Activated CD4-positive, alpha-beta T cell treated with anti-CD3 and anti-CD28 coated beads for 36 hours (primary cell): Measurements from ENCODE around the gene CARD14. TPM values are rescaled to one million over a fixed set of nuclear protein-coding genes. Genes with fewer than 3 reads are reported as not detected.

ENCODE experiments used
- ATAC-seq: fragments of 200-7000 bp; cut with Tn5 transposase; one replicate; pipeline ENCODE4 v1.10.0; 2021; ENCODE audit warnings: mild to moderate bottlenecking, moderate library complexity
- CTCF ChIA-PET: fragments of 350-600 bp; sonication (Branson Sonifier 250); formaldehyde crosslinking; loops from one replicate; lab custom pipeline; 2021; ENCODE audit warnings: antibody characterized with exemption; lab: Charles Lee
- POLR2A ChIA-PET: fragments of 350-600 bp; sonication (Branson Sonifier 250); formaldehyde crosslinking; loops from one replicate; lab custom pipeline; 2021; ENCODE audit warnings: antibody characterized with exemption, inconsistent platforms; lab: Charles Lee
- DNase-seq: peaks from one replicate; pipeline ENCODE4 v3.0.0-alpha.2; 2020
- H3K27ac Mint-ChIP-seq: one replicate; pipeline ENCODE4 v1.8.0; 2021; ENCODE audit warnings: mixed read lengths
- H3K27me3 Mint-ChIP-seq: one replicate; pipeline ENCODE4 v1.8.0; 2021; ENCODE audit warnings: mixed read lengths
- H3K36me3 Mint-ChIP-seq: one replicate; pipeline ENCODE4 v1.8.0; 2021; ENCODE audit warnings: low read depth, mixed read lengths
- H3K4me1 Mint-ChIP-seq: one replicate; pipeline ENCODE4 v1.8.0; 2021; ENCODE audit warnings: mixed read lengths
- H3K4me3 Mint-ChIP-seq: one replicate; pipeline ENCODE4 v1.8.0; 2021; ENCODE audit warnings: mild to moderate bottlenecking, moderate library complexity, mixed read lengths
- H3K9me3 Mint-ChIP-seq: one replicate; pipeline ENCODE4 v1.8.0; 2021; ENCODE audit warnings: low read depth, mixed read lengths
- intact Hi-C, 2 experiments: fragments of 100-400 bp; cut with DNase I in 1 of 2; cut with micrococcal nuclease in 1 of 2; formaldehyde crosslinking; loops; one replicate each; pipeline versions ENCODE4 v1.14.2 to v1.15.1; 2022 to 2024; cut with DNase I, micrococcal nuclease
- total RNA-seq, 2 experiments: library from RNA; stranded (reverse); gene quantifications; one replicate each; pipeline ENCODE4 v1.2.3, GENCODE V29; 2021

The CARD14 gene
- total RNA-seq, 2 experiments from 2014 or later: not detected

DNA sequence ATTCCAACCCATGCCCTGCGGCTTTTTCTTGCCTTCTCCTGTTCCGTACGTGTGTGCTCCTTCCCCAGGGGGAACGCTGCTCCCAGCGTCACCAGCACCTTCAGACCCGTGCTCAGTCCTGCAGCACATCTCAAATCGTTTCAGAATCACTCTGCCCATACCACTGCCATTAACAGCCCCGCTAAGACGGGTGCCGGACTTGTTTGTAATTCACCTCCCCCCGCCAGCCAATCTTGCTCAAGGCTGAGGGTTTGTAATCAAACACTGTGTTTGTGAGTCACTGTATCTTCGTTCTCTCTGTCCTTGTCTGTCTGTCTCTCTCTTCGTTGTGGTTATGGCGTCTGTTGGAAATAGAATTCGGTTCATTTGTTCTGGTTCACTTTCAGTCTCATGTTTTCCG, 17.3 kb downstream of the CARD14 start:
- intact Hi-C loops: no loop called here
- H3K9me3 Mint-ChIP-seq: no peaks in the 10 kb centered on the region
- H3K27me3 Mint-ChIP-seq: peaks cover 5% of the 10 kb centered on the region
- DNase-seq: no peak
- H3K4me1 Mint-ChIP-seq: no peaks in the 10 kb centered on the region
- POLR2A ChIA-PET: no interaction called here
- no peaks in the 10 kb centered on the region for H3K36me3 Mint-ChIP-seq
- CTCF ChIA-PET: interaction anchor here (2.2 kb wide), 1 partner anchor 10 kb away, joined by 9 read pairs; no protein-coding TSS in a partner anchor
- no peak for ATAC-seq
- no peak overlapping the region for H3K27ac Mint-ChIP-seq
- no peak overlapping the region for H3K4me3 Mint-ChIP-seq

DNA sequence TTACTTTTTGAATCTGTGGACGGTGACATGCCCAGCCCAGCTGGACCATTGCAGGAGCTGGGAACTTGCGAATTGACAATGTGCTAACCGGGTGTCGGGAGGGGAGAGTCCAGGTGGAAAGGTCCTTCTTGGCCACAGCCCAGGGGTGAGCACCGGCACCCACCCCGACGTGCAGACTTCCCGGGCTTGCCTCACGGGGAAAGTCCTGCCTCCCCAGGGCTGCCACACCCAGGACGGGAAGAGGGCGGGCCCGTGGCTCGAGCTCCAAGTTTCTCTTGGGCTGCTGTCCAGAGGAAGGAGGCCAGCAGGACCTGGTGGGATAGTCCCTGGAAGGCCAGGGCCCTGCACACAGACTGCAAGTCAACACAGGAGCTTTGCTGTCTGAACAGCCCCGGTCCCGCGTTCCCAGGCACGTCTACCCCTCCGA, 17.7 kb downstream of the CARD14 start:
- Mint-ChIP-seq H3K4me3 (no peak overlapping the region), H3K36me3 (no peaks in the 10 kb centered on the region), H3K4me1 (no peaks in the 10 kb centered on the region), H3K27me3 (peaks cover 5% of the 10 kb centered on the region), H3K9me3 (no peaks in the 10 kb centered on the region), H3K27ac (no peak overlapping the region)
- intact Hi-C loops: no loop called here
- DNase-seq (no peak), ATAC-seq (no peak)
- CTCF ChIA-PET: interaction anchor here (0.7 to 2.2 kb wide), 3 partner anchors 10 to 1069 kb away, joined by 3 to 9 read pairs (median 4); no protein-coding TSS in a partner anchor
- POLR2A ChIA-PET: no interaction called here

DNA sequence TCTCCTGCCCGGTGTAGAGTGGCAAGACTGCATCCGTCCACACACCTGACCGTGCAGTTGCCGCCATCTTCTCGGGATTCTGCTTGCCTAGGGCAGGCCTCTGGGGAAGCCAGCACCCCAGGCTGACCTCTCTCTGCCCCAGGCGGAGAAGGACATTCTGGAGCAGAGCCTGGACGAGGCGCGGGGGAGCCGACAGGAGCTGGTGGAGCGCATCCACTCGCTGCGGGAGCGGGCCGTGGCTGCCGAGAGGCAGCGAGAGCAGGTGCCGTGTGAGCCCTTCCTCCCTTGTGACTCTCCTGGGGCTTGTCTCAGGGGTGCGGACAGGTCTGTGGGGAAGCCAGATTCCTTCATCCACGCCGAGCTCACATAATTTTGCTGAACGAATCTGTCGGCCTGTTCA, 19.8 kb downstream of the CARD14 start:
- Mint-ChIP-seq H3K4me3 (no peak overlapping the region), H3K4me1 (no peaks in the 10 kb centered on the region), H3K27me3 (peaks cover 5% of the 10 kb centered on the region), H3K27ac (no peak overlapping the region), H3K9me3 (no peaks in the 10 kb centered on the region), H3K36me3 (no peaks in the 10 kb centered on the region)
- intact Hi-C loops: loop anchor here in 1 of 2 experiments (10.0 kb wide), 1 partner anchor 195 kb away; no protein-coding TSS in a partner anchor
- ChIA-PET POLR2A (interaction anchor here (0.5 kb wide), 1 partner anchor 198 kb away, joined by 5 read pairs; no protein-coding TSS in a partner anchor), CTCF (interaction anchor here (0.6 to 1.0 kb wide), 2 partner anchors 38 to 122 kb away, joined by 3 read pairs; no protein-coding TSS in a partner anchor)
- no peak for ATAC-seq
- no peak for DNase-seq

DNA sequence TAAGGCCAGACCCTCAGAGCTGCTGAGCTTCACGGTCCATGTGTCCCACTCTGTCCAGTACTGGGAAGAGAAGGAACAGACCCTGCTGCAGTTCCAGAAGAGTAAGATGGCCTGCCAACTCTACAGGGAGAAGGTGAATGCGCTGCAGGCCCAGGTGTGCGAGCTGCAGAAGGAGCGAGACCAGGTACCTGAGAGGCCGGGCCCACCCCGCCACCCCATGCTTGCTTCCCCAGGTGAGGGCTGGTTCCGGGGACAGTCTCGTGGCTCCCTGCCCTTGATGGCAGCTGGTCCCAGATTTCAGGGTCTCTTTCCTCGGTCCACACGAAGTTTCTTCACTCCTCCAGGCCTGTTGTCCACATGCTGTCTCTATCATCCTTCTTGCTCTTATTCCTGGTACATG, 20.9 kb downstream of the CARD14 start:
- no peak for ATAC-seq
- DNase-seq: no peak
- Mint-ChIP-seq H3K27ac (no peak overlapping the region), H3K9me3 (no peaks in the 10 kb centered on the region), H3K27me3 (peaks cover 5% of the 10 kb centered on the region), H3K4me1 (no peaks in the 10 kb centered on the region), H3K4me3 (no peak overlapping the region), H3K36me3 (no peaks in the 10 kb centered on the region)
- POLR2A ChIA-PET: no interaction called here
- CTCF ChIA-PET: interaction anchor here (1.4 kb wide), 1 partner anchor 109 kb away, joined by 4 read pairs; no protein-coding TSS in a partner anchor
- intact Hi-C loops: loop anchor here in 1 of 2 experiments (10.0 kb wide), 1 partner anchor 194 kb away; no protein-coding TSS in a partner anchor

DNA sequence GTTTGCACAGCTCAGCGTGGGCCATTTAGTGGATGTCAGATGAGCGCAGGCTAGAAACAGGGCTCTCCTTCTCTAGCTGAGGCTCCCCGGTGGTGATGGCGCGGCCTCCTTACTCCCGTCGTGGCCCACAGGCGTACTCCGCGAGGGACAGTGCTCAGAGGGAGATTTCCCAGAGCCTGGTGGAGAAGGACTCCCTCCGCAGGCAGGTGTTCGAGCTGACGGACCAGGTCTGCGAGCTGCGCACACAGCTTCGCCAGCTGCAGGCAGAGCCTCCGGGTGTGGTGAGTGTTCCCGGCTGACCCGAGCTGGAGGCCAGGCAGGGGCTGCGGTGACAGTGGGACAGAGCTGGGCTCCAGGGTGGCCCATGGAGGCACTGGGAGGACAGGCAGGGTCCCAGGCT, 21.4 kb downstream of the CARD14 start:
- ChIA-PET CTCF (interaction anchor here (1.4 kb wide), 2 partner anchors 62 to 110 kb away, joined by 3 to 4 read pairs; no protein-coding TSS in a partner anchor), POLR2A (interaction anchor here (0.6 kb wide), 1 partner anchor 27 kb away, joined by 3 read pairs; no protein-coding TSS in a partner anchor)
- Mint-ChIP-seq H3K9me3 (no peaks in the 10 kb centered on the region), H3K27ac (no peak overlapping the region), H3K4me3 (no peak overlapping the region), H3K36me3 (no peaks in the 10 kb centered on the region), H3K27me3 (peaks cover 5% of the 10 kb centered on the region), H3K4me1 (no peaks in the 10 kb centered on the region)
- intact Hi-C loops: loop anchor here in 1 of 2 experiments (10.0 kb wide), 1 partner anchor 194 kb away; no protein-coding TSS in a partner anchor
- DNase-seq: no peak
- ATAC-seq: no peak

DNA sequence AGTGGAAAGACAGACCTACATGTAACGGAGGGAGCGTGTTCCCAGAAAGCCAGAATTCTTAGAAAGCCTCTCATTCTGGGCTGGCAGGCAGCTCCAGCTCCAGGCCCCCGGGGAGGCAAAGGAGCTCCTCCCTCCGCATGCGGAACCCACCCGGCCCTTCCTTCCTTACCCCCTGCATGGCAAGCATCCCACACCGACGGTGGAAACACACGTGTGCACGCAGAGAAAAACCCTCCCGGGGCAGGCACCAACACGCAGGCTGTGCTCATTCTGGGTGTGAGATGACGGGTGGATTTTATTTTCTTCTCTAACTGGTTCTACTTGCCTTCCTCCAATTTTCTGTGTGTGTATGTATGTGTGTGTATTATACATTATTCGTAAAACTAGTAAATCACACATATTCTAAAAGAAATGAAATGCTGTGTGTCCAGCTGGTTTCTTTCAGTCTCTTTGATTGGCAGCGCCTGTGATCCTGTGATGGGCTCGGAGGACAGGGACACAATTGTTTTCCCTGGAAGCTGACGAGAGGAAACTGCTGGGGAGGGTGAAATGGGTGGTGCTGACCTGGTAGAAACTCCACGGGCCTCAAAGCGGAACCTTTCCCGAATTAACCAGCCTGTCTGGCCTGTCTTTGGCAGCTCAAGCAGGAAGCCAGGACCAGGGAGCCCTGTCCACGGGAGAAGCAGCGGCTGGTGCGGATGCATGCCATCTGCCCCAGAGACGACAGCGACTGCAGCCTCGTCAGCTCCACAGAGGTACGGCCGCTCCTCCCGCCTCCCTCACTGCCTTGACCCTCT, 22.2 kb downstream of the CARD14 start:
- CTCF ChIA-PET: interaction anchor here (0.6 to 1.4 kb wide), 4 partner anchors 16 to 111 kb away, joined by 3 to 4 read pairs (median 3); no protein-coding TSS in a partner anchor
- H3K4me3 Mint-ChIP-seq: no peak overlapping the region
- H3K27ac Mint-ChIP-seq: no peak overlapping the region
- intact Hi-C loops: loop anchor here in 1 of 2 experiments (10.0 kb wide), 1 partner anchor 193 kb away; no protein-coding TSS in a partner anchor
- ATAC-seq (no peak), DNase-seq (no peak)
- H3K4me1 Mint-ChIP-seq: no peaks in the 10 kb centered on the region
- POLR2A ChIA-PET: interaction anchor here (0.6 kb wide), 1 partner anchor 28 kb away, joined by 3 read pairs; no protein-coding TSS in a partner anchor
- peaks cover 4% of the 10 kb centered on the region for H3K27me3 Mint-ChIP-seq
- no peaks in the 10 kb centered on the region for H3K9me3 Mint-ChIP-seq
- no peaks in the 10 kb centered on the region for H3K36me3 Mint-ChIP-seq

DNA sequence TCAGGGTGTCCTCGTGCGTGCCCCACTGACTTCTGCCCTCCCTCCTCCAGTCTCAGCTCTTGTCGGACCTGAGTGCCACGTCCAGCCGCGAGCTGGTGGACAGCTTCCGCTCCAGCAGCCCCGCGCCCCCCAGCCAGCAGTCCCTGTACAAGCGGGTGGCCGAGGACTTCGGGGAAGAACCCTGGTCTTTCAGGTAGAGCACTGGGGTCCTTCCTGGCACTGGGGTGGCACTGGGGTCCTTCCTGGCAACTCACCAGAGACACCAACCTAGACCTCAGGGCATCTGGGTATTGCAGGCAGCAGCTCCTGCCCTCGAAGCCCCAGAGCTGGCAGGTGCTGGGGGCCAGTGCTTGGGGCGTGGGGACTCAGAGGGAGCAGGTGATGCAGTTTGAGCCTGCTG, 25.3 kb downstream of the CARD14 start:
- peaks cover 3% of the 10 kb centered on the region for H3K27me3 Mint-ChIP-seq
- H3K27ac Mint-ChIP-seq: no peak overlapping the region
- H3K36me3 Mint-ChIP-seq: no peaks in the 10 kb centered on the region
- DNase-seq: no peak
- CTCF ChIA-PET: interaction anchor here (0.7 to 1.1 kb wide), 2 partner anchors 59 to 168 kb away, joined by 3 to 4 read pairs; no protein-coding TSS in a partner anchor
- ATAC-seq: no peak
- no peak overlapping the region for H3K4me3 Mint-ChIP-seq
- intact Hi-C loops: loop anchor here (5.0 to 10.0 kb wide), 2 partner anchors 167 to 190 kb away; no protein-coding TSS in a partner anchor
- POLR2A ChIA-PET: no interaction called here
- H3K9me3 Mint-ChIP-seq: no peaks in the 10 kb centered on the region
- no peaks in the 10 kb centered on the region for H3K4me1 Mint-ChIP-seq

DNA sequence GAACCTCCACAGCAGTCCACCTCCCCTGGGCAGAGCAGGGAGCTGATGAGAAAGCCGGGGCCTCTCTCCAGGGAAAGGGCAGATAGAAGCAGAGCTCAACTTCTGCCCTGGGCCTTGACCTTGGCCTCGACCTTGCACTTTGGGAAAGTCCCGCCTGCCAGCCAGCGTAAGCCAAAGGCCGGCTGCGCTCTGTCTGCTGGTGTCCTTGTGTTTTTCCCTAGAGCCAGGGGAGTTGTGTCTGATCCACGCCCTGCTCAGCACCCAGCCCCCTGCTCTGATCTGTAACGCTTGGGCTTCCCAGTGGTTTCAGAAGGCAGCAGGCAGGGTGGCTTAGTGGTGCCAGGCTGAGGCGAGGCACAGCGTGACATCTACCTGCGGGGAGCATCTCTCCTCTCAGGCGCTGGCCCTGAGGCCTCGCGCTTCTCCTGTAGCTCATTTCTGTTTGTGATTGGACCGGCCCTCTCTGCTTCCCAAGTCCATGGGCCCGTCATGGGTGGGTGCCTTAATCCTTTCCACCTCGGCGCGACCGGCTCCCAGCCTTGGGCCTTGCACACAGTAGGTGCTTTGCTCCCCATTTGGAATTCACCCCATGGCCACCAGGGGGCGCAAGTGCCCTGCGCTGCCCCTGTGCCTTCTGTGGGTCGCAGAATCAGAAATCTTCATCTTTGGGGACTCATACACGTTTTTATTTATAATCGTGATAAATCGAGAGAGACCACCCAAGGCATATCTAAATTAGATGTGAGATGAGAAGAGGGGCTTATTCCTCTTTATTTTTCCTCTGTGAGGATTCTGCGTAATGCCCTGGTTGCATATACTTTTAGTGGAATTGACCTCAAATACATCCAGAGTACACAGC, 26.1 kb downstream of the CARD14 start:
- Mint-ChIP-seq H3K9me3 (no peaks in the 10 kb centered on the region), H3K36me3 (no peaks in the 10 kb centered on the region), H3K27ac (no peak overlapping the region), H3K4me1 (no peaks in the 10 kb centered on the region), H3K4me3 (no peak overlapping the region), H3K27me3 (peaks cover 3% of the 10 kb centered on the region)
- intact Hi-C loops: loop anchor here (1.0 to 10.0 kb wide), 6 partner anchors 57 to 219 kb away; partner anchors contain the start of gene ENDOV (in 1 of the 2)
- ChIA-PET POLR2A (no interaction called here), CTCF (interaction anchor here (0.6 to 1.9 kb wide), 14 partner anchors 8 to 436 kb away, joined by 3 to 9 read pairs (median 4); partner anchors contain the start of gene GAA)
- ATAC-seq: peak; percentile 53
- DNase-seq: peak; percentile 74

DNA sequence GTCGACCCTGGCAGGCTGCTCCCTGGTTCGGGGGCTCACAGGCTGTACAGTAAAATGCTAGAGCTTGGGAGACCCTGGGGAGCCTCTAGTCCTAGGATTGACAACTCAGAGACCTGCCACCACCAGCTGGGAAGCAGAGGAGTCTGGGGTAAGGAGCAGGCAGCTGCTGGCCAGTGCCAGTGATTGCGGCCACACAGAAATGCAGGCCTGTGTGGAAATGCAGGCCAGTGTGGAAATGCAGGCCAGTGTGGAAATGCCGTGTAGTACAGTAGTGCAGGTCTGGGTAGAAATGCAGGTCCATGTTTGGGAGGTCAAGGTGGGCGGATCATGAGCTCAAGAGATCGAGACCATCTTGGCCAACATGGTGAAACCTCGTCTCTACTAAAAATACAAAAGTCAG, 26.8 kb downstream of the CARD14 start:
- intact Hi-C loops: loop anchor here (1.0 to 10.0 kb wide), 6 partner anchors 56 to 219 kb away; partner anchors contain the start of gene ENDOV (in 1 of the 2)
- POLR2A ChIA-PET: interaction anchor here (0.6 kb wide), 1 partner anchor 55 kb away, joined by 3 read pairs; no protein-coding TSS in a partner anchor
- H3K4me1 Mint-ChIP-seq: no peaks in the 10 kb centered on the region
- ATAC-seq: no peak
- CTCF ChIA-PET: interaction anchor here (0.6 to 1.9 kb wide), 11 partner anchors 9 to 437 kb away, joined by 3 to 9 read pairs (median 4); partner anchors contain the start of gene GAA
- H3K27ac Mint-ChIP-seq: no peak overlapping the region
- H3K4me3 Mint-ChIP-seq: no peak overlapping the region
- no peaks in the 10 kb centered on the region for H3K36me3 Mint-ChIP-seq
- no peak for DNase-seq
- no peaks in the 10 kb centered on the region for H3K9me3 Mint-ChIP-seq
- H3K27me3 Mint-ChIP-seq: peaks cover 3% of the 10 kb centered on the region

DNA sequence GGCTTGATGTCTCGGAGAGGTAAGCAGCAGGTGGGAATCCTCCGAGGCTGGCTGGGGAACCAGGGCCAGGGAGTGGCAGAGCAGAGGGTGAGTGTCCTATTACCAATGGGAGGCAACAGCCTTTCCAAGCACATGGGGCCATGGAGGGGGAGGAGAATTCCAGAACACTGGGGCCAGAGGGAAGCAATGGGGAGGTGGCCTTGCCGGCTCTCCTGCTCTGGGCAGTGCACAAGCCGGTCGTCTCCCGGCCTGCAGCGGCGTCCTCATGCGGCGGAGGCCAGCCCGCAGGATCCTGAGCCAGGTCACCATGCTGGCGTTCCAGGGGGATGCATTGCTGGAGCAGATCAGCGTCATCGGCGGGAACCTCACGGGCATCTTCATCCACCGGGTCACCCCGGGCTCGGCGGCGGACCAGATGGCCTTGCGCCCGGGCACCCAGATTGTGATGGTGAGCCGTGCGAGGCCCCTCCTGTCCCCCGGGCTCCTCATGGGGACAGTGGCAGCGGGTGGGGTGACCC, 28.4 kb downstream of the CARD14 start:
- POLR2A ChIA-PET: interaction anchor here (0.6 kb wide), 1 partner anchor 129 kb away, joined by 3 read pairs; no protein-coding TSS in a partner anchor
- no peaks in the 10 kb centered on the region for H3K36me3 Mint-ChIP-seq
- no peak overlapping the region for H3K27ac Mint-ChIP-seq
- no peaks in the 10 kb centered on the region for H3K27me3 Mint-ChIP-seq
- H3K4me1 Mint-ChIP-seq: no peaks in the 10 kb centered on the region
- H3K4me3 Mint-ChIP-seq: no peak overlapping the region
- no peaks in the 10 kb centered on the region for H3K9me3 Mint-ChIP-seq
- intact Hi-C loops: loop anchor here (5.0 to 10.0 kb wide), 2 partner anchors 164 to 187 kb away; no protein-coding TSS in a partner anchor
- DNase-seq (no peak), ATAC-seq (no peak)
- CTCF ChIA-PET: interaction anchor here (1.9 kb wide), 1 partner anchor 10 kb away, joined by 9 read pairs; no protein-coding TSS in a partner anchor
